Brain pericyte (primary cell): ENCODE results near the gene CALML6.
"Not testable (repeated sequence)": the region's sequence is repeated elsewhere in the genome, so short reads cannot be mapped to it uniquely, and the experiment has no call there.

Source experiments
- DNase-seq: peaks from one replicate; pipeline ENCODE4 v3.0.0-alpha.2; 2012; ENCODE audit warnings: low read depth, low spot score

CALML6 gene, protein sequence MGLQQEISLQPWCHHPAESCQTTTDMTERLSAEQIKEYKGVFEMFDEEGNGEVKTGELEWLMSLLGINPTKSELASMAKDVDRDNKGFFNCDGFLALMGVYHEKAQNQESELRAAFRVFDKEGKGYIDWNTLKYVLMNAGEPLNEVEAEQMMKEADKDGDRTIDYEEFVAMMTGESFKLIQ

DNA sequence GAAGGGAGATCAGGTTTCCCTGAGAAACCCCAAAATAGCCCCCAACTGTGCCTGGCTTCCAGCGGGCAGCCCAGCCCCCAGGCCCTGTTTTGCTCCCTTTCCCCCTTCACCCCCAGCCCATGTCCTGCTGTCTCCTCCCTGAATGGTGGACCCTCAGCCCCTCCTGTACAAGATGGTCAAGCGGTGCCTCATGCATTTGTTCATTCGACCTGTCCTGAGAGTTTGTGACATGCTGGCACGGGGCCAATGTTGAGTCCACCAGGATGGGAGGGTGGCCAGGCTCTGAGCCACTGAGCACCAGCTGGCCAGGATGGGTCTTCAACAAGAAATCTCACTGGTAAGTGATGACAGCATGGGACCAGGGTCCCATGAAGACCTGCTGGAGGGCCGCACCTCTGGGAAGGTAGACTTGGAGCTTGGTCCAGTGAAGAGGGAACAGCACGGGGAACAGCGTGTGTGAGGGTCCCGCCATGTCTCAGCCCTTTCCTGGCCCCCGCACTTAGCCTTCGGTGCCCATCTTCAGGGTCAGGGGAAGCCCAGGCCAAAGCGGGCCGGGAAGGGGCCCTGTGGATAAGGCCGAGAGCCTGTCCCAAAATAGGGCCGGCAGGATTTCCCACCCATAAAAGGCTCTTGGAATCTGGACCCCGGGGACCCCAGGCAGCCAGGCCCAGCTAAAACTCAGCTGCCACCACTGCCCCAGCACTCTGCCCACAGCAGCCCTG is at the start of gene CALML6:
TSS of gene CALML6 (plus strand) at position 290 of the 722 bp plus-strand sequence. CDS start at position 311, 21 bp downstream.
- DNase-seq = no peak

DNA sequence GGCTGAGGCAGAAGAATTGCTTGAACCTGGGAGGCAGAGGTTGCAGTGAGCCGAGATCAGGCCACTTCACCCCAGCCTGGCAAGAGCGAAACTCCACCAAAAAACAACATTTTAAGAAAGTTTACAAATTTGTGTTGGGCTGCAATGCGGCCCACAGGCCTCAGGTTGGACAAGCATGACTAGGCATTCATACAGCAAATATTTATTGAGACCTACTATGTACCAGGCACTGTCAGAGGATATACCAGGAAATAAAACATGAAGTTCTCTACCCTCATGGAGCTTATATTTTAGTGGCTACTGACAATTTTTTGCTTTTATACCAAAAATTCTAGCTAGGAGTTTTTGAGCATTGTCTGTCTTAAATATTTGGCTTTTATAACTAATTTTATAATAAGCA is 47.9 kb upstream of the CALML6 start:
- DNase-seq = no peak

GRCh38 chr1:1869469-1869868 is 45.6 kb upstream of the CALML6 start:
- no peak for DNase-seq

GRCh38 chr1:1872329-1872994 is 42.6 kb upstream of the CALML6 start:
- no peak for DNase-seq

- no peak for DNase-seq
Observed at GRCh38 chr1:1873186-1873585, 41.9 kb upstream of the CALML6 start.

DNA sequence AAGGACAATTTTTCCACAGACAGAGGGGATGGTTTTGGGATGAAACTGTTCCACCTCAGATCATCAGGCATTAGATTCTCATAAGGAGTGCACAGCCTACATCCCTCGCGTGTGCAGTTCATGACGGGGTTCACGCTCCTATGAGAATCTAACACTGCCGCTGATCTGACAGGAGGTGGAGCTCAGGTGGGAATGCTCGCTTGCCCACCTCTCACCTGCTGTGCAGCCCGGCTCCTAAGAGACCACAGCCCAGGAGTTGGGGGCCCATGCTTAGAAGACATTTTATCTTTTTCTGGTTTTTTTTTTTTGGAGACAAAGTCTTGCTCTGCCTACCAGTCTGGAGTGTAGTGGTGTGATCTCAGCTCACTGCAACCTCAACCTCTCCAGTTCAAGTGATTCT is 40.2 kb upstream of the CALML6 start:
- DNase-seq = no peak

DNA sequence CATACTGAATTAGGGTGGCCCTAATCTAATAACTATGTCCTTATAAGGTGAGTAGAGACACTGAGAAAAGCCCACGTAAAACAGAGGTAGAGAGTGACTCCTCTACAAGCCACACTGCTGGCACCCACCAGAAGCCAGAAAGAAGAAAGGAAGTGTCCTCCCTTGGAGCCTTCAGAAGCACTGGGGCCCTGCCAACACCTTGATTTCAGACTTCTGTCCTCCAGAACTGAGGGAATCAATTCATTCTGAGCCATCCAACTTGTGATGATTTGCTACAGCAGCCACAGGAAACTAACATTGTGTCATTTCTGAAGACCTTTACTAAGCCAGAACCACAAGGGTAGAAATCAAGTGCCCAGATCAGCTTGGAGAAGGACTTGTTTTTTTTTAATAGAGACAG is 39.1 kb upstream of the CALML6 start:
- DNase-seq = no peak

- no peak for DNase-seq
Observed at GRCh38 chr1:1876335-1876930, 38.6 kb upstream of the CALML6 start.

DNA sequence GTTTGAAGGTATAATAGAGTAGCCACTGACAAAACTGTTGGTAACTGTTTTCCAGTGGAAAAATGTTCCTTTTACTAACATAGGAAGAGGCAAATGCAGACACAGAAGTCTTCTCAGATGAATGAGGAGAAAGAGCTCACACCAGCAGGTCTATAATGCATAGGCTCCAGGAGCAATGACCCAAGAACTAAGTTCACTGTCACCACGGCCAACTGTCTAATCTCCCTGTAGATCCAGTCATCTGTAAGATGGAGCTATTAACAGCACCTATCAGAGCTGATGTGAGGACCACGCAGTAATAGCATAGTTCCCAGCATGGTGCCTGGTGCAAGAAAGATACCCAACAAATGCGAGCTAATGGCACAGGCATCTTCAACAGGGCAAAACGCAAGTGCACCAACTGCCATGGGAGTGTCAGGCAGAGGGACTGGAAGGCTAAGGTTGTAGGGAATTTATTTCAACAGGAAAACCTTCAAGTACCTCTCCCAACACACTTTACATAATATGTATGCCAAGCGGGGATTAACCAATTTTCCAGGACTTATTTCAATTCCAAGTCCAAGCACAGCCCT is 37.1 kb upstream of the CALML6 start:
- no peak for DNase-seq

DNA sequence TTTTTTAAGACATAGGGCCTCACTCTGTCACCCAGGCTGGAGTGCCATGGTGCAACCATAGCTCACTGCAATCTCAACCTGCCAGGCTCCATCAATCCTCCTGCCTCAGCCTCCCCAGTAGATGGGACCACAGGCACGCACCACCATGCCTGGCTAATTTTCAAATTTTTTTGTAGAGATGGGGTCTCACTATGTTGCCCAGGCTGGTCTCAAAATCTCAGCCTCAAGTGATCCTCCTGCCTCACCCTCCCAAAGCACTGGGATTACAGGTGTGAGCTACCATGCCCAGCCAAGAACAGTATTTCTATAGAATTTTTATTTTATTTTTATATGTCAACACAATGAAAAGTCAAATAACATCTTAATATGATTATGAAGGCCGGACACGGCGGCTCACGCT is 35.1 kb upstream of the CALML6 start:
- no peak for DNase-seq

DNA sequence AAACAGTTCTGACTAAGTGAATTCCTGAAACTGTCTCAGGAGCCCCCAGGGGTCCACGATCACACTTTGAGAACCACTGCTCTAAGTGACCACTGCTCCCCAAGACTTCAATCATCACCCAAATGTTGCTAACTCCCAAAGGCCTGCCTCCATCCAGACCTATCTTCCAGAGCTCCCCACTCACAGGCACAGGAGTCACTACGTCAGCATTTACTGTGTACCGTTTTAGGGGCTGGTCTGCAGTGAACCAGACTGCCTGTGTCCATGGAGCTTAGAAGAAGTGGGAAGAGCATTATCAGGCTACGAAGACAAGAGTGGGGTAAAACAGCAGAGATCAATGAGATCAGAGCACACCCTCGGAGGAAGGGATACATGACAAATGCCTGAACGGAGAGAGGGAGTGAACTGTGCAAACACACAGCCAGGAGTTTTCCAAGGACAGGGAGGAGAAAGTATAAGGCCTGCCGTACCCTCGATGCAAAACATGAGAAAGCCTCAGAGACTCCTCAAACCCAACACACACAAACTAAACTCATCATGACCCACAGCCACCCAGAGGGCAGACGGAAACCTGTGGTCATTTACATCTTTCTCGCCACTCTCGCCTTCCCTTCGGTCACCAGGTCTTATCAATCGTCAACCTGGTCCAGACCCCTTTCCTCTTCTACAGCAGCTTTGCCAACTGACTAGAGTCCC is 34.3 kb upstream of the CALML6 start:
- no peak for DNase-seq

DNA sequence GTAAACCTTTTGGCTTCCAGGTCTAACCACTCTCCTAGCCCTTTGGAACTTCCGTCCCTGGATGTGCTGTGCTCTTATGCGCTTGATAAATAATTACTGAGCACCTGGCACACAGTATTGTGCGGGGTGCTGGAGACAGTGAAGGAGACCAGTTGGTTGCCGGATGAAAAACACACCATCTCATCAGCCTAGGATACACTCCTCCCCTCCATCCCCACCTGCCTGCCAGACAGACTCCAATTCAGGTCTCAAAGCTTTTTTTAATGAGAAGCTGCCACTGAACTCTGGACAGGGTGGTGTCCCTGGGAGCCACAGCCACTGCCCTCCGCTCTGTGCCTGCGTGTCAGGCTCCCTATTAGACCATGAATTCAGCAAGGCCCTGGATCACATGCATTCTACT is 33.3 kb upstream of the CALML6 start:
- DNase-seq = no peak

- DNase-seq = no peak
Observed at GRCh38 chr1:1883092-1883873, 31.8 kb upstream of the CALML6 start.

DNA sequence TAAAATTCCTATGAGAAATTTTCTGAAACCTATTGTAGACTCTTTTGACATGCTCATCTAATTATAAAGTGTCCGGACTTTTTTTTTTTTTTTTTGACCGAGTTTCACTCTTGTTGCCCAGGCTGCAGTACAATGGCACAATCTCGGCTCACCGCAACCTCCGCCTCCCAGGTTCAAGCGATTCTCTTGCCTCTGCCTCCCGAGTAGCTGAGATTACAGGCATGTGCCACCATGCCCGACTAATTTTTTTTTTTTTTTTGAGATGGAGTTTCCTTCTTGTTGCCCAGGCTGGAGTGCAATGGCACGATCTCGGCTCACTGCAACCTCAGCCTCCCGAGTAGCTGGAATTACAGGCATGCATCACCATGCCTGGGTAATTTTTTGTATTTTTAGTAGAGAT is 31.2 kb upstream of the CALML6 start:
- DNase-seq = not testable (repeated sequence)

GRCh38 chr1:1889090-1889750 is 25.8 kb upstream of the CALML6 start:
- no peak for DNase-seq

- DNase-seq = no peak
Observed at GRCh38 chr1:1889847-1890505, 25.1 kb upstream of the CALML6 start.

- DNase-seq = peak; percentile 36
Observed at GRCh38 chr1:1890506-1891348, 24.3 kb upstream of the CALML6 start, which contains the start of gene GNB1. Gene GNB1, minus strand, starts transcription at chr1:1891087. Its CDS starts 65,634 bp downstream, at chr1:1825453.

- DNase-seq = no peak
Observed at GRCh38 chr1:1891349-1892078, 23.5 kb upstream of the CALML6 start.
